IPS-15b (cell line): ENCODE data around the gene LSP1.

Experiments
- H3K27me3 ChIP-seq: one replicate; pipeline ENCODE4 v1.6.1; 2013; ENCODE audit warnings: low read length; ENCODE audit not compliant: control insufficient read depth, insufficient read depth
- H3K36me3 ChIP-seq: one replicate; pipeline ENCODE4 v1.6.1; 2013; ENCODE audit warnings: low read length; ENCODE audit not compliant: control insufficient read depth, insufficient read depth
- H3K4me1 ChIP-seq: one replicate; pipeline ENCODE4 v1.6.1; 2013; ENCODE audit warnings: mild to moderate bottlenecking, low read length; ENCODE audit not compliant: control insufficient read depth, insufficient read depth
- H3K4me3 ChIP-seq: one replicate; pipeline ENCODE4 v1.5.1; 2013; ENCODE audit warnings: low read depth, low read length
- H3K9ac ChIP-seq: one replicate; pipeline ENCODE4 v1.6.1; 2013; ENCODE audit warnings: low read depth, mild to moderate bottlenecking, low read length
- H3K9me3 ChIP-seq: one replicate; pipeline ENCODE4 v1.6.1; 2013; ENCODE audit warnings: mild to moderate bottlenecking, low read length; ENCODE audit not compliant: control insufficient read depth, insufficient read depth

LSP1 gene

DNA sequence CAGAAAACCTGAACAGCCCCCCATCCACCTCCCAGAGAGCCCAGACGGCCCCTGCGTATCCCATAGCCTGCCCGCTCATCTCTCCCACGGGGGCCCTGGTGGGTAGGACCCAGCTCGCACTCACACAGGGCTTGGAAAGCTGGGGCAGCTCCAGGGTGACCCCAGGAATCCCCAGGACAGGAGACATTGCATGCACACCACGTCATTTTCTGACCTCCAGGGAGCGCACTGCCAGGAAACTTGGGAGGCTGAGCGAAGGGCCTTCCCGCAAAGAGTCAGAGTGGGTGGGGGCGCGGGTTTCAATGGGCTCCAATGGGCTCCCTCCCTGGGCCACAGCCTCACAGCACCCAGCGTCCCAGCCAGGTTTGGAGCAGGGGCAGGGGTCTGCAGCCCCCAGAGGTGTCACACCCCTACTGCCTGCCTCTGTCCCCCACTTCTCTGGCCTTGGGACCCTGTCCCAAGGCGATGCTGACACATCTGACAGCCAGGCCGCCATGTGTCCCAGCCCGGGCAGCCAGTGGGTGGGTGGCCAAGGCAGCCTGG lies 26.3 kb upstream of the LSP1 start:
- Histone ChIP-seq H3K36me3 (no peaks in the 10 kb centered on the region), H3K27me3 (no peaks in the 10 kb centered on the region), H3K9me3 (no peaks in the 10 kb centered on the region), H3K4me1 (no peaks in the 10 kb centered on the region), H3K4me3 (no peak overlapping the region), H3K9ac (no peak overlapping the region)

DNA sequence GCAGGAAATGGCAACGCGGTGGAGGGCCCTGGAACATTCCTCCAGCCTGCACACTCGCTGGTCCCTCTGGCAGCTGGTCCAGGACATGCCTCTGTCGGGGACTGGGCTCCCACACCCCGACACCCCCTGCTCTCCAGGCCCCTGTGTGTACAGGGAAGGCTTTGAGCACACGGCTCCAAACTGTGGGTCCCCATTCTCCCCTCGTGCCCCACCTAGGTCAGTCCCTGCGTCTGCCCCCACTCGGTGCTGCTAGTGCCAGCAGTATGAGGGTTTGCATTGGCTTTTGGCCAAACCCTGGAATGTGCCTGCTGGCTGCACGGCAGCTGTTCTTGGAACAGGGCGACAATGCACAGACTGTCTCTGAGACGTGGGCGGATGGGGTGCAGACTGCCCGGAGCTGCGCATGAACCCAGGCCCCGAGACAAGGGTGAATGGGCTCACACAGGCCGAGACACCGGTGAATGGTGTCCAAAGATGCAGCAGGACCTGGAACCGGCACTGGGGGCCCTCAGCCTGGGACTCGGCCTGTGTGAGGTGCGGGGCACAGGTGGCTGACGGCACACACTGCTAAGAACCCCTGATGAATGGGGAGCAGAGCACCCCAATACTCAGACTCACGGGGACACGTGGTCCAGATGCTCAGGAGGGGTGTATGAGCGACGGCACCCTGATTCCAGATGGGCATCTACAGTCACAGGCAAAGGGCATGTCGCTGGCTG lies 25.6 kb upstream of the LSP1 start:
- Histone ChIP-seq H3K36me3 (no peaks in the 10 kb centered on the region), H3K9me3 (no peaks in the 10 kb centered on the region), H3K4me3 (no peak overlapping the region), H3K27me3 (no peaks in the 10 kb centered on the region), H3K4me1 (no peaks in the 10 kb centered on the region), H3K9ac (no peak overlapping the region)

DNA sequence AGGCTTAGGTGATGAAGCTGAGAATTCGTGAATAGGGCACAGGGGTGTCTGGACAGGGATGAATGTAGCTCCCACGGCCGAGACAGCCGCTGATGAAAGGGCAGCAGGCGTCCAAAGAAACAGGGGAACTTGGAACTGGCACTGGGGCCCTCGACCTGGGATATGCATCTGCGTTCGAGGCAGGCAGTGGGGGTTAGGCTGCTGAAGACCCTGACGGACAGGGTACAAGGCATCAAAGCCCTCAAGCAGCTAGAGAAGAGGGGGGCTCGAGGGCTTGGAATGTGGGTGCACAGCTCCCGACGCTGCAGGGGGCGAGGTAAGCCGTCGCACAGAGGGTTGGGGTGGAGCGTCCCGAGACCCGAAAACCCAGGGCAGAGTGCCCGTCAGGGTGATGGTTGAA lies 25.0 kb upstream of the LSP1 start:
- no peaks in the 10 kb centered on the region for H3K9me3 ChIP-seq
- no peaks in the 10 kb centered on the region for H3K36me3 ChIP-seq
- H3K9ac ChIP-seq = no peak overlapping the region
- no peak overlapping the region for H3K4me3 ChIP-seq
- no peaks in the 10 kb centered on the region for H3K27me3 ChIP-seq
- H3K4me1 ChIP-seq = no peaks in the 10 kb centered on the region

DNA sequence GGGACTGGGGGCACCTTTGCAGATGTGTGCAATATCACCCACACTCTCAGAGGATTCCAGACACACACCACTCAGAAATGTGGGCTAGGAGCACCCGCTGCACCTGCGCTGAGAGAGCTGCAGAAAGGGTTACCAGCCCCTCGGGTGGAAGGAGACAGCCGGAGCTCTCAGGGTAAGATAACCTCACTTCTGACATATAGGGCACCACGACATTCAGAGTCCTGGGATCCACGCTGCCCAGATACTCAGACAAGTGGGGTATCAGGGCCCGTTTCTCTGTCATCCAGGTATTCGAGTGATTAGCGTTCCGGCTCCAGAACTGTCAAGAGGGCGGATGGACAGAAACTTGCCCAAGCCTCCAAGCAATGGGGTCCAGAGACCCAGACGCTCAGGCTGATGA lies 24.3 kb upstream of the LSP1 start:
- H3K36me3 ChIP-seq = no peaks in the 10 kb centered on the region
- no peaks in the 10 kb centered on the region for H3K9me3 ChIP-seq
- H3K4me1 ChIP-seq = no peaks in the 10 kb centered on the region

DNA sequence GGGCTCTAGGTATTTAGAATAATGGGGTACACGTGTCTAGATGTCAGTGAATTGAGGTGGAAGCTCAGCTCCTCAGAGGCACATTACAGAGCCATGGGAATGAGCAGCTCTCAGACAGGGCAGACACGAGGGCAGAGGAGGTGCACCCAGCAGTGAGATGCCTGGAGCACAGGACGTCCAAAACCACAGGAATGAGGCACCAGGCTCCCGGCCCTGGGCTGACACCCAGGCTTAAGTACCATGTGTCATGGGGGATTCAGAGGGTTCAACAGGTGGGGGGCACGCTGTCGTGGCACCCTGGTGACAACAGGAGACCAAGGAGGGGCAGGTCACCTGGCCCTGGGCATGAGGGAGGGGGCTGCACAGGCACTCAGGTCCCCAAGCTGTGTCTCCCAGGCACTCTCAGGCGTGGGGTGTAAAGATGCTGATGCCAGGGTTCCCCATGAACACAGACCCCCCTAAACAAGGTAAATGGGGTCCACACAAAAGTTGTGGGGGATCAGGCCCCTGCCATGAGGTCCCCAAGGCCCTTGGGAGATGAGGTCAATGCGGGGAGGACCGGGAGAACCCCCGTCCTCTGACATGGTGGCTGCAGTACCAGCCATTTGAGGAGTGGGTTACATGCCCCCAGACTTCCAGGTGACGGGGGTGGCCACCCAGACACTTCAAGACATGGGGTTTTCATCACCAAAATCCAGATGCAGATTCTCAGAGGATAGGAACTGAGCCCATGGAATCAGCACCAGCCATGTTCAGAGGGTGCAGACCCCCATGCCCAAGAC lies 23.7 kb upstream of the LSP1 start:
- no peak overlapping the region for H3K9ac ChIP-seq
- H3K4me1 ChIP-seq = no peaks in the 10 kb centered on the region
- H3K9me3 ChIP-seq = no peaks in the 10 kb centered on the region
- no peaks in the 10 kb centered on the region for H3K27me3 ChIP-seq
- no peak overlapping the region for H3K4me3 ChIP-seq
- no peaks in the 10 kb centered on the region for H3K36me3 ChIP-seq

More for the DNA sequence above, 24.3 kb upstream of the LSP1 start:
- no peaks in the 10 kb centered on the region for H3K27me3 ChIP-seq
- no peak overlapping the region for H3K9ac ChIP-seq
- H3K4me3 ChIP-seq = no peak overlapping the region

DNA sequence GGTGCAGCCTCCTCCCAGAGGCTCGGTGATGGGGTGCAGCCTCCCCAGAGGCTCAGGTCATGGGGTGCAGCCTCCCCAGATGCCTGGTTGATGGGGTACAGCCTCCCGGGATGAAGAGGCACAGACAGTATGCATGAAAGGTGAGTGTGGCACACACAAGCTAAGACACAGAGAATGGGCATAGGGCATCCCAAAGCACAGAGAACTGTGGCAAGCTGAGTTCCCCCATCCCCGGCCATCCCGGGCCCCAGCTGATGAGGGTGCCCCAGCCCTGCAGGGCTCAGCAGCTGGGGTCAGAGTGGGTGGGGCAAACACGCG lies 22.9 kb upstream of the LSP1 start:
- Histone ChIP-seq H3K9ac (no peak overlapping the region), H3K36me3 (no peaks in the 10 kb centered on the region), H3K4me3 (no peak overlapping the region), H3K27me3 (no peaks in the 10 kb centered on the region), H3K9me3 (no peaks in the 10 kb centered on the region), H3K4me1 (no peaks in the 10 kb centered on the region)

DNA sequence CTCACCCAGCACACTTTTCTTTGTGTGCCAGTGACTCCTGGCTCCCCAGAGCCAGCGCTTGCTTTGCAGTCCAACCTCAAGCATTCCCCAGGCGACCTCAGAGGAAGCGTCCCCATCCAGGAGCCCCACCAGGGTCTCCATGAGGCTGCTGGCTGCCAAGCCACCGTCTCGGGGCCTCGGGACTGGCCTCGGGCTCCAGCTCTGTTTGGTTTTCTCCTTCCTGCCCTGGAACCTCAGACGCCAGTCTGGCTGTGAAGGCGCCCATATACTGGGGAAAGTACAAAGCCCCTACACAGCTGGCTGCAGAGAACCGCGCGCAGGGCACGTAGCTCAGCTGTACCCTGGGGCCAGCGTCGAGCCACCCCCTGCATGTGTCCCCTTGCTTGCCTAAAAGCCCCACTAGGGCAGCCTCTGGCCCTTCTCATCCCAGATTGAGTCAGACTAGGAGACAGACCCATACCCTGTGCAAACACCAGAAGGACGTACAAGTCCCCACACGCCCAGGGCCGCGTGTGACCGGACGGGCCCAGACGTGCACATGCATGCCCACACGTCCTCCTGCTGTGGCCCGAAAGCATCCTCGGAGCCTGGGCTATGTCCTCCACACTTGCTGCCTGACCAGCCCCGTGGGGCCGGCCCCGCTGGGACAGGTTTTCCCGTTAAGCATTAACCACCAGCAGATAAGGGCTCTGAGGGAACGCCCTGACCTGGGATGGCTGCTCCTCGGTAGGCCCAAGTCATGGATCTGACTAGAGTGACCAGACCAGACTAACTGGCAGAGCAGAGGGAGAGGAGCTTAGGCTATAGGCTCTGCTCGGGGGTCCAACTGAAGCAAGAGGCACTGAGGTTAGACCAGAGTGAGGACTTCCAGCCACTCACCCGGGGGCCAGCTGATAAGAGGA lies 22.3 kb upstream of the LSP1 start:
- H3K27me3 ChIP-seq = no peaks in the 10 kb centered on the region
- no peak overlapping the region for H3K9ac ChIP-seq
- H3K4me1 ChIP-seq = no peaks in the 10 kb centered on the region
- no peak overlapping the region for H3K4me3 ChIP-seq
- no peaks in the 10 kb centered on the region for H3K36me3 ChIP-seq
- H3K9me3 ChIP-seq = no peaks in the 10 kb centered on the region

DNA sequence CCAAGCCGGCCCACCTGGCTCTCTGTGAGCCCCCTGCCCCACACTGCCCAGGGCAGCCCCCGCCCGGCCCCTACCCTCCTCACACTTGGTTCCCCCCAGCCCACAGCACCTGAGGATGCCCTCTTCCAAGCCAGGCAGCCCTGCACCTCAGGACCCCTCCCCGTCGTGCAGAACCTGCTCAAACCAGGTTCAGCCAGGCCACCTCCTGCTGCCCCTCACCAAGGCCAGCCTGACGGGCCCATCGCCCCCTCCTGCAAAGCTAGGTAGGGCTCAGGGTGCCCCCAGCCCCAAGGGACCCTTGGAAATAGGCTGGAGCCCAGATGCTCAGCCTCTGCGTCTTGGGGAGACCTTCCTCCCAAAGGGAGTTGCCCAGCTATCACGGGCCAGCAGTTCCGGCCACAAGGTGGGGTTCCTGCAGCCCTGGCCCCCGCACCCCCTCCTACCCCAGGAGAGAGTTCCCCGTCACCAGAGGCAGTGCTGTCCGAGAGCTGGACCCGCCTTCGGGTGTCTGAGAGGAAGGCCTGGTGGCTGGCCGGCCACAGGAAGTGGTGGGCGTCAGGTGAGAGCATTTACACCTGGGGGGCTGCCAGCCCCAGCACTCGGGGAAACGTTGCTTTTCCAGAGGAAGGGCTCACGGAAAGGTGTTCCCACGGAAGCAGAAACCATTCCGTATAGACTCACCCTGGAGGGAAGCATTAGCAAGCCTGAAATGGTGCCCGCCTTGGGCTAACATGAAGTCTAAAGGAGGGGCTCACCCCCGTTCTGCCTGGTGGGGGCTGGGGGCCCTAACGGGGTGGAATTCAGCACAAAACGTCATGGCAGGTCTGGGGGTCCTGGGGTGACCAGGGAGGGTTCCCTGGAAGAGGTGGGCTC lies 21.3 kb upstream of the LSP1 start:
- Histone ChIP-seq H3K36me3 (no peaks in the 10 kb centered on the region), H3K27me3 (no peaks in the 10 kb centered on the region), H3K4me3 (no peak overlapping the region), H3K9ac (no peak overlapping the region), H3K9me3 (no peaks in the 10 kb centered on the region), H3K4me1 (no peaks in the 10 kb centered on the region)

DNA sequence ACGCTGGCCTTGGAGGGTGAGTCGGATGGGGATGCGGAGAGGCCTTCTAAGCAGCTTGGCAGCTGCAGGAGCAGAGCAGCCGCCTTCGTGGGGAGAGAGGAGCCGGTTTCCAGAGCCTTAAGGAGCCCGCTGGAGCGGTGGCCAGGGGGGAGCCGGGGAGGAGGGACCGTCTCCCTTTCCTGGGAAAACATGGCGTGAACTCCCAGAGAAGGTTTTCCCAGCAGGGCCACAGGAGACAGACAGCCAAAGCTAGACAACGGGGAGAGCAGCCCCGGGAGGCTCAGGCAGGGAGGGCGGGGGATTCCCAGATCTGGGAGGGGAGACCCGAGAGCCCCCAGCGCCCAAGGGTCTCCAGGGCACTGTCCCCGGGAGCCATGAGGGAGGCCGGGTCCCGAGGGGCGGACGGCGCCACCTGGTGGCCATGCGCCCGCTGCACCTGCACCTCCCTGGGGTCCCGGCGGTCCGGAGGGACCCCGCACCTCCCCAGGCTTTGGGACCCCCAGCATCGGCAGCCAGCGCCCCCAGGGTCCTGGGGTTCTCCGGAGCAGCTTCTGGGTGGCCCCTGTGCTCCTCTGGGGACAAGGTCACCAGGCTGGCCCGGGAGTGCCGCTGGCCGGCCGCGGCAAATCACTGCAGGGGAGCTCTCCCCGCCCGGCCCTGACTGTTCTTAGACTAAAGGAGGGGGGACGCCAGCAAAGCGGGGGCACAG lies 20.5 kb upstream of the LSP1 start:
- H3K4me3 ChIP-seq = peak overlapping the region; percentile 35
- H3K4me1 ChIP-seq = no peaks in the 10 kb centered on the region
- H3K27me3 ChIP-seq = no peaks in the 10 kb centered on the region
- no peaks in the 10 kb centered on the region for H3K9me3 ChIP-seq
- H3K9ac ChIP-seq = no peak overlapping the region
- H3K36me3 ChIP-seq = no peaks in the 10 kb centered on the region

DNA sequence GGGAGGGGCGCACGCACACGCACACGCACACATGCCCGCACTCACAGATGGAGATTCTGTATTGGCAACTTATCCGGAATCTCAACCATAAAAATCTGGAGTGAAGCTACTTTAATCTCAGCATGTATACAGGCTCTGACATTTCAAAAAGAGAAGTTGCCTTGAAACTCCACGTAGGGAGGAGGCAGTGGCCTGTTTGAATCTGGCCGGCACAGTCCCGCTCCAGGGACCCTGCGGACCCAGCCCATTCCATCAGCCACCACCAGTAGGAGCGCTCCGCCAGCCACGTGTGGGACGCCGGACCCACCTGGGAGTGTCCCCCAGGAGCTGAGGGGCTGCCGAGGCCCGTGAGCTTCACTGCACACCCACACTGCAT lies 20.0 kb upstream of the LSP1 start:
- Histone ChIP-seq H3K4me1 (no peaks in the 10 kb centered on the region), H3K27me3 (no peaks in the 10 kb centered on the region), H3K36me3 (no peaks in the 10 kb centered on the region), H3K9me3 (no peaks in the 10 kb centered on the region), H3K9ac (no peak overlapping the region), H3K4me3 (peak overlapping the region; percentile 35)
